ENCODE data around the gene PODNL1. TPM values are rescaled to one million over a fixed set of nuclear protein-coding genes. Genes with fewer than 3 reads are reported as not detected.

PODNL1 gene
- total RNA-seq, 1 experiment from 2014 or later: not detected

- DNase-seq (ENCODE audit: extremely low read depth, low read depth): no peak
Observed at GRCh38 chr19:13959141-13959961, 21.1 kb upstream of the PODNL1 start.

DNA sequence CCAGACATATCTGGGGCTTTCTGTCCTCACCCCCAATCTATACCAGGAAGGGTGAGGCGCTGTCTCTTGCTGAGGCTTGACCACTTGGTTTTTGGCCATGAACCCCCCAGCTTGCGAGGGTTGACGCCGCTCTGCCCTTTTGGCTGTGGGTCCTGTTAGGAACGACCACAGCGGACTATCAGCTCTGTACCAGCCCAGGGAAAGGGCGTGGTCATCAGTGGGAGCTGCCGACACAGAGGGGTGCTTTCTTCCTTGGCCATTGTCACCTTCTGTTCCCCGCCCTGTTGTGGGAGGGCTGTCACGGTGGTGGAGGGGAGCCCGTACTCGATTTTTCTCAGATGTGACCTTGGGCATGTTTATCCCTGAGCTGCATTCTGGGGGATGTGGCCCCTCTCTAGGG lies 19.8 kb upstream of the PODNL1 start:
- no peak for DNase-seq (ENCODE audit: extremely low read depth, low read depth)

DNA sequence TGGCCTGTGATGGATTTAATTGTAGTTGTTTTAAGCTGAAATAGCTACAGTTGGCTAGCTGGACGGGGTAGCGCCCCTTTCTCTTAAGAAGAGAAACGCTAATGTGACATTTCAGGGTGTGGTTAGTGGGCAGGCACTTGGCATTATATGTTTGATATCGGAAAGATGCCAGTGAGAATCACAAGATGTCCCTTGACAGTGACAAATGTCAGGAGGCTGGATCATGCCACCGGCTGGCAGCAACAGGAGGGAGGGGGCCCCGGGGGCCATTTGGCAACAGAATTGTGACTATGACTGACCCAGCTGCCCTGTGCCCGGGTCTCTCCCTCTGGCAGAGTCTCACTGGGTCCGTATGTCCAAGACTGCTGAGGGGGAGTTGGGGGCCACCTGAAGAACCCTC lies 18.8 kb upstream of the PODNL1 start:
- no peak for DNase-seq (ENCODE audit: extremely low read depth, low read depth)

DNA sequence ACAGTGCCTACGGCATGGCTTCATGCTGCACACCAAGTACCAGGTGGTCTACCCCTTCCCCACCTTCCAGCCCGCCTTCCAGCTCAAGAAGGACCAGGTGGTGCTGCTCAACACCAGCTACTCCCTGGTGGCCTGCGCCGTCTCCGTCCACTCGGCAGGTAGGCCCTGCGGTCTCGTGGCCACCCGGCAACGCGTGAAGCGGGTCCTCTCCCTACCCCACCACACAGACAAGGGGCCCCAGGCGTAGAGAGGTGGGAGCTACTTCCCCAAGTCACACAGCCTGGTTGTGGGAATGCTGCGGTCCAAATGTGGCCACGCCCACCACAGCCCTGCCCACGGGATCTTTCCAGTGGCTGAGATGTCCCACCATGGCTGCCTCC lies 18.1 kb upstream of the PODNL1 start:
- no peak for DNase-seq (ENCODE audit: extremely low read depth, low read depth)

- no peak for DNase-seq (ENCODE audit: extremely low read depth, low read depth)
Observed at GRCh38 chr19:13955662-13956364, 17.6 kb upstream of the PODNL1 start.

GRCh38 chr19:13954185-13954584 lies 16.0 kb upstream of the PODNL1 start:
- no peak for DNase-seq (ENCODE audit: extremely low read depth, low read depth)

- no peak for DNase-seq (ENCODE audit: extremely low read depth, low read depth)
Observed at GRCh38 chr19:13952931-13953531, 14.8 kb upstream of the PODNL1 start.

DNA sequence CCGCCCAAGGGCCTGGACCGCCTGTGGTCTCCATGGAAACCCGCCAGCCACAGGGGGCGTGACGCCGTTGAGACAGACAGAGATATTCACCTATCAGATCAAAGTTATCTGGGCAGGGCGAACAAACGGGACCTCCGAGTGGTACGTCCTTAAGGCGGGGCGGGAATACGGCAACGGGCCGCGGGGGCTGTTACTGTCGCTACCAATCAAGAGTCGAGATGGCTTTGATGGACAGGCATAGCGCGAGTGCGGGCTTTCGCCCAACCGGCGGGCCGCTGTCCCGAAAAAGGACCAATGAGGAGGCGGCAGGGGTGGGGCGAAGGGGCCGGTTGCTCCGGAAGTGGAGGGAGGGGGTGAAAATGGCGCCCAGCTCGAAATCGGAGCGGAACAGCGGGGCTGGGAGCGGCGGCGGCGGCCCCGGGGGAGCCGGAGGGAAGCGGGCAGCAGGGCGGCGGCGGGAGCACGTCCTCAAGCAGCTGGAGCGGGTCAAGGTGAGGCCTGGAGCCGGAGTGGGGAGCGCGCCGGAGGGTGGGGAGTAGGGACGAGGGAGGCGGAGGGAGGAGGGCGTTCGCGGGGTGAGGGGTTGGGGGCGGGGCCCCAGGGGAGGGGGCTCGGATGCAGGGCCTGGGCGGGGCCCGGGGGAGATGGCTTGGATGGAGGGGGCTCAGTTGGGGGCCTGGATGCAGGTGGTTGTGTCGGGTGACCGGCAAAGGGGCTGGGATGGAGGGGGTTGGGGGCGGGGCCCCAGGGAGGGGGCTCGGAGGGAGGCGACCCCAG lies 14.1 kb upstream of the PODNL1 start, which contains the start of gene DCAF15:
DCAF15 (plus strand) TSS at position 356 of the 777 bp plus-strand sequence; CDS start at position 360, 4 bp downstream.
- DNase-seq (ENCODE audit: extremely low read depth, low read depth): peak; percentile 98

GRCh38 chr19:13951799-13952153 lies 13.6 kb upstream of the PODNL1 start:
- no peak for DNase-seq (ENCODE audit: extremely low read depth, low read depth)

GRCh38 chr19:13951043-13951442 lies 12.8 kb upstream of the PODNL1 start:
- no peak for DNase-seq (ENCODE audit: extremely low read depth, low read depth)

GRCh38 chr19:13946414-13946813 lies 8.2 kb upstream of the PODNL1 start:
- no peak for DNase-seq (ENCODE audit: extremely low read depth, low read depth)

DNA sequence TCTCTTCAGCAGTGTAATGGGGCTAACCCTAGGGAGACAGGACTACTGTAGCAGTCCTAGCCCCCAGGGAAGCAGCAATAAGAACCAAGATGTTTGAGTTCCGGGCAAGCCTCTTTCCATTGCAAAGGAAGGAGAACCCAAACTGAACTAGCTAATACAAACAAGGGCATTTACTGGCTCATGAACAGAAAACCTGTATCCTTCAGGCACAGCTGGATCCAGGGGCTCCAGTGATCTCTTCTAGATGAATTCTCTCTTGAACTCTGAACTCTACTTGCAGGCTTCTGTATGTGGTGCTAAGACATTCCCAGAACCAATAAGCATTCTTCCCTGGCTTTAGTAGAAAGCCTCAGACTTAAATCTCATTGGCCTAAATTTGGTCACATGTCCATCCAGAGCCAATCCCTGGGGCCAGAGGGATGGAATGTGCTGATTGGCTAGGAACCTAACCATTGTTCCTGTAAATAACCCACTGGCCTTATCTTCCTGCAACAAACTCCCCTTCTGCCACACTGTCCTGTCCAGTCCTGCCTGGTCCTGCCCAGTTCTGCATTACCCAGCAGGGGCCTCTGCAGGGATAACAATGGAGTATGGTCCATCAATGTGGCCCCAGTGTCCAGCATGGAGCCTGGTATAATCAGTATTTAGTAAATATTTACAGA lies 3.9 kb upstream of the PODNL1 start:
- DNase-seq (ENCODE audit: extremely low read depth, low read depth): no peak

GRCh38 chr19:13937479-13938300 lies 527 bp downstream of the PODNL1 start:
- no peak for DNase-seq (ENCODE audit: extremely low read depth, low read depth)

GRCh38 chr19:13935765-13936510 lies 2.3 kb downstream of the PODNL1 start:
- DNase-seq (ENCODE audit: extremely low read depth, low read depth): no peak

DNA sequence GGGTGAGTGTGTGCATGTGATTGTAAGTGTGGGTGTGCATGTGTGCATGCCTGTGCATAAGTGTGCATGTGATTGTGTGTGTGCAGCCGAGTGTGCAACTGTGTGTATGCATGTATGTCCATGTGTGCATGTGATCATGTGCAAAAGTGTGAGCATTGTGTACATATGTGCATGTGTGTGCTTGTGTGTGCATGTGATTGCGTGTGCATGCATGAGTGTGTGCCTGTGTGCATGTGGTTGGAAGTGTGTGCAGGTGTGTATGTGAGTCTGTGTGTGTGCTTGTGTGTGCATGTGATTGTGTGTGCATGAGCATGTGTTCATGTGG lies 3.5 kb downstream of the PODNL1 start:
- DNase-seq (ENCODE audit: extremely low read depth, low read depth): no peak

GRCh38 chr19:13932911-13933393 lies 5.3 kb downstream of the PODNL1 start:
- DNase-seq (ENCODE audit: extremely low read depth, low read depth): no peak

GRCh38 chr19:13932149-13932637 lies 6.0 kb downstream of the PODNL1 start:
- DNase-seq (ENCODE audit: extremely low read depth, low read depth): no peak

DNA sequence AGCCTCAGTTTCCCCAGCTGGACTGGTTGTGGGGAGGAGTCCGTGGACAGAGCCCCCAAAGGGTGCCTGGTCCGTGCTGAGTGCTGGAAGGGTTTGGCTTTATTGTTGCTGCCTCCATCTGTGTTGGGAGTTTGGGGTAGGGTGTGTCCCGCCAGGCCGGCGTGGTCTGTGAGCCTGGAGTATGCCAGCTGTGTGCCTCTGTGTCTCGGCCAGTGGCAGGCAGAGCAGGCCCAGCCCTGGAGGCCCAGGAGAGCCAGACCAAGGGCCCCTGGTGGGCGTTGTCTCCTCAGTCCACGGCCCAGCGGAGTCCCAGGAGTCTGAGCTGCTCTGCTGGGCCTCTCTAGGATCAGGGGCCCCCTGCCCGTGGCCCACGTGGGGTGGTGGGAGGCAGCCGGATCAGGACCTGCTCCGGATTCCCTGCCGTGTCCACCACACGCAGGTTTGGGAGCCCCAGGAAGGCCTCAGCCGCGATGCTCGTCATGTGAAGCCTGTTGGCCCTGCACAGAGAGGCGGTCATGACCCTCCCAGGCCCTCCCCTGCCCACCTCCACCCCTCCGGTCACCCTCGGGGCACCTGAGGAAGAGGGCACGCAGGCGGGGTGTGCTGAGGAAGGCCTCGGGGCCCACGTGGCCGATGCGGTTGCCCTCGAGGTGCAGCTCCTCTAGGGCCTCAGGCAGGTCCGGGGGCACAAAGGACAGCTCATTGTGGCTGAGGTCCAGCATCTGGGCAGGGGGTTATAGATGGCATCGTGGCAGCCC lies 6.6 kb downstream of the PODNL1 start:
- no peak for DNase-seq (ENCODE audit: extremely low read depth, low read depth)

All from NCI-H460 (cell line).